NCI-H1092 (cell line): ENCODE measurements around the gene DOCK1.

Experiments used
- DNase-seq: peaks from one replicate; lab custom pipeline; 2025; lab: John Stamatoyannopoulos, UW

Gene DOCK1

GRCh38 chr10:127314797-127315196, 409.6 kb downstream of the DOCK1 start:
- no peak for DNase-seq

GRCh38 chr10:127315888-127316287, 410.7 kb downstream of the DOCK1 start:
- no peak for DNase-seq

- no peak for DNase-seq
Measured at GRCh38 chr10:127318396-127318795, 413.2 kb downstream of the DOCK1 start.

- no peak for DNase-seq
Measured at GRCh38 chr10:127319271-127319670, 414.0 kb downstream of the DOCK1 start.

GRCh38 chr10:127319691-127320090, 414.5 kb downstream of the DOCK1 start:
- DNase-seq, result no peak

- no peak for DNase-seq
Measured at GRCh38 chr10:127320176-127320575, 414.9 kb downstream of the DOCK1 start.

GRCh38 chr10:127322286-127322685, 417.1 kb downstream of the DOCK1 start:
- no peak for DNase-seq

GRCh38 chr10:127325506-127325905, 420.3 kb downstream of the DOCK1 start:
- DNase-seq, result no peak

- DNase-seq, result no peak
Measured at GRCh38 chr10:127326883-127327282, 421.7 kb downstream of the DOCK1 start.

GRCh38 chr10:127331696-127332095, 426.5 kb downstream of the DOCK1 start:
- no peak for DNase-seq

GRCh38 chr10:127332631-127333030, 427.4 kb downstream of the DOCK1 start:
- no peak for DNase-seq

- no peak for DNase-seq
Measured at GRCh38 chr10:127337801-127338200, 432.6 kb downstream of the DOCK1 start.

GRCh38 chr10:127338399-127339110, 433.3 kb downstream of the DOCK1 start:
- no peak for DNase-seq

- no peak for DNase-seq
Measured at GRCh38 chr10:127343821-127344220, 438.6 kb downstream of the DOCK1 start.

GRCh38 chr10:127344346-127344745, 439.1 kb downstream of the DOCK1 start:
- no peak for DNase-seq

- peak; percentile 35 for DNase-seq
Measured at GRCh38 chr10:127345231-127345965, 440.2 kb downstream of the DOCK1 start.

GRCh38 chr10:127346604-127347003, 441.4 kb downstream of the DOCK1 start:
- DNase-seq, result no peak

GRCh38 chr10:127347202-127347959, 442.2 kb downstream of the DOCK1 start:
- DNase-seq, result no peak

GRCh38 chr10:127349737-127350136, 444.5 kb downstream of the DOCK1 start:
- DNase-seq, result no peak

GRCh38 chr10:127351542-127351941, 446.3 kb downstream of the DOCK1 start:
- no peak for DNase-seq

- DNase-seq, result no peak
Measured at GRCh38 chr10:127353544-127353943, 448.3 kb downstream of the DOCK1 start.

- DNase-seq, result no peak
Measured at GRCh38 chr10:127354255-127354654, 449.0 kb downstream of the DOCK1 start.

GRCh38 chr10:127354992-127355391, 449.8 kb downstream of the DOCK1 start:
- no peak for DNase-seq
